ENCODE data around the gene OSBPL1A.
A peak's percentile ranks its signal among the peaks of the same experiment; 100 is the strongest.

The OSBPL1A gene

GRCh38 chr18:24177499-24178133, 220.0 kb downstream of the OSBPL1A start:
- ChIA-PET POLR2A (interaction anchor here (0.5 to 1.2 kb wide), 2 partner anchors 39 to 626 kb away, joined by 3 to 4 read pairs; partner anchors contain the start of gene CABYR), CTCF (interaction anchor here (0.8 to 5.1 kb wide), 12 partner anchors 7 to 312 kb away, joined by 3 to 79 read pairs (median 16); no protein-coding TSS in a partner anchor)
- no peak for DNase-seq (ENCODE audit: low read depth, low spot score)
- H3K4me3 ChIP-seq (ENCODE audit: low read depth, low read length): no peak overlapping the region
- TF ChIP-seq CTCF (IDR thresholded peaks at IDR 0.05; ENCODE audit: insufficient read depth, low read length, missing control alignments): no peak

GRCh38 chr18:24176727-24177416, 220.8 kb downstream of the OSBPL1A start:
- DNase-seq (ENCODE audit: low read depth, low spot score): no peak
- ChIA-PET CTCF (interaction anchor here (0.6 to 5.1 kb wide), 36 partner anchors 8 to 320 kb away, joined by 3 to 79 read pairs (median 4); no protein-coding TSS in a partner anchor), POLR2A (interaction anchor here (0.5 to 1.2 kb wide), 2 partner anchors 38 to 625 kb away, joined by 3 to 4 read pairs; partner anchors contain the start of gene CABYR)
- no peak overlapping the region for H3K4me3 ChIP-seq (ENCODE audit: low read depth, low read length)
- TF ChIP-seq CTCF (IDR thresholded peaks at IDR 0.05; ENCODE audit: insufficient read depth, low read length, missing control alignments): peak; percentile 80

- CTCF ChIA-PET: interaction anchor here (0.6 to 0.8 kb wide), 2 partner anchors 9 to 62 kb away, joined by 3 read pairs; no protein-coding TSS in a partner anchor
- POLR2A ChIA-PET: no interaction called here
- no peak overlapping the region for H3K4me3 ChIP-seq (ENCODE audit: low read depth, low read length)
- TF ChIP-seq CTCF (IDR thresholded peaks at IDR 0.05; ENCODE audit: insufficient read depth, low read length, missing control alignments): no peak
- no peak for DNase-seq (ENCODE audit: low read depth, low spot score)
Measured at GRCh38 chr18:24173997-24174396, 223.6 kb downstream of the OSBPL1A start.

GRCh38 chr18:24170360-24170759, 227.3 kb downstream of the OSBPL1A start:
- ChIA-PET POLR2A (no interaction called here), CTCF (no interaction called here)
- TF ChIP-seq CTCF (IDR thresholded peaks at IDR 0.05; ENCODE audit: insufficient read depth, low read length, missing control alignments): no peak
- DNase-seq (ENCODE audit: low read depth, low spot score): no peak
- no peak overlapping the region for H3K4me3 ChIP-seq (ENCODE audit: low read depth, low read length)

- TF ChIP-seq CTCF (IDR thresholded peaks at IDR 0.05; ENCODE audit: insufficient read depth, low read length, missing control alignments): no peak
- H3K4me3 ChIP-seq (ENCODE audit: low read depth, low read length): no peak overlapping the region
- DNase-seq (ENCODE audit: low read depth, low spot score): no peak
- CTCF ChIA-PET: interaction anchor here (1.4 to 4.0 kb wide), 3 partner anchors 8 to 18 kb away, joined by 3 to 21 read pairs (median 3); no protein-coding TSS in a partner anchor
- POLR2A ChIA-PET: no interaction called here
Measured at GRCh38 chr18:24168496-24168895, 229.1 kb downstream of the OSBPL1A start.

GRCh38 chr18:24161304-24161703, 236.3 kb downstream of the OSBPL1A start:
- CTCF ChIA-PET: interaction anchor here (1.4 kb wide), 1 partner anchor 15 kb away, joined by 6 read pairs; no protein-coding TSS in a partner anchor

More at GRCh38 chr18:24161304-24161703, 236.3 kb downstream of the OSBPL1A start:
- no peak overlapping the region for H3K4me3 ChIP-seq (ENCODE audit: low read depth, low read length)
- DNase-seq (ENCODE audit: low read depth, low spot score): no peak
- no peak for TF ChIP-seq CTCF (IDR thresholded peaks at IDR 0.05; ENCODE audit: insufficient read depth, low read length, missing control alignments)
- POLR2A ChIA-PET: no interaction called here
